ENCODE measurements around the gene ADNP. TPM values are rescaled to one million over a fixed set of nuclear protein-coding genes. Genes with fewer than 3 reads are reported as not detected.
"Not testable (repeated sequence)": the region's sequence is repeated elsewhere in the genome, so short reads cannot be mapped to it uniquely, and the experiment has no call there.

Gene ADNP
- polyA plus RNA-seq, 1 donor from 2014 or later = 78.5 TPM

- not testable (repeated sequence) for H3K4me2 ChIP-seq (ENCODE audit: low read length); H3K9me2 ChIP-seq (ENCODE audit: insufficient read depth, low read length); H3K4me3 ChIP-seq (ENCODE audit: low read length); H4K20me1 ChIP-seq (ENCODE audit: insufficient read depth); H3K9me3 ChIP-seq (ENCODE audit: low read length); H2AFZ ChIP-seq (ENCODE audit: low read depth, low read length); H3K79me2 ChIP-seq (replicated peaks; ENCODE audit: insufficient read depth, low read length); H3K36me3 ChIP-seq (ENCODE audit: insufficient read depth, low read length); H3F3A ChIP-seq (ENCODE audit: insufficient read depth, low read length, poor library complexity, severe bottlenecking); H3K27me3 ChIP-seq (ENCODE audit: insufficient read depth, low read depth, low read length); H3K9ac ChIP-seq (ENCODE audit: low read length); H3K27ac ChIP-seq (ENCODE audit: low read length)
Measured at GRCh38 chr20:50978533-50978932, 47.3 kb upstream of the ADNP start.

GRCh38 chr20:50977066-50978021 lies 46.1 kb upstream of the ADNP start:
- no peak overlapping the region for H3K4me2 ChIP-seq (ENCODE audit: low read length)
- no peaks in the 10 kb centered on the region for H4K20me1 ChIP-seq (ENCODE audit: insufficient read depth)
- H3K4me3 ChIP-seq (ENCODE audit: low read length) = no peak overlapping the region
- H3K36me3 ChIP-seq (ENCODE audit: insufficient read depth, low read length) = no peaks in the 10 kb centered on the region
- H3K27ac ChIP-seq (ENCODE audit: low read length) = no peak overlapping the region
- TF ChIP-seq EP300 (conservative IDR thresholded peaks at IDR 0.05; ENCODE audit: poor library complexity, severe bottlenecking) (no peak), CTCF (IDR thresholded peaks at IDR 0.05; ENCODE audit: poor library complexity, severe bottlenecking) (no peak), SMC3 (conservative IDR thresholded peaks at IDR 0.05; ENCODE audit: poor library complexity) (no peak), MXI1 (conservative IDR thresholded peaks at IDR 0.05; ENCODE audit: poor library complexity, severe bottlenecking) (no peak), RAD21 (conservative IDR thresholded peaks at IDR 0.05) (no peak), REST (IDR thresholded peaks at IDR 0.05; ENCODE audit: borderline replicate concordance) (no peak), TAF1 (IDR thresholded peaks at IDR 0.05; ENCODE audit: low read depth) (no peak), EZH2 (IDR thresholded peaks at IDR 0.05; ENCODE audit: borderline replicate concordance, insufficient read depth, low read length, poor library complexity, severe bottlenecking) (no peak), POLR2AphosphoS5 (IDR thresholded peaks at IDR 0.05) (no peak)
- H3K9ac ChIP-seq (ENCODE audit: low read length) = no peak overlapping the region
- H3K27me3 ChIP-seq (ENCODE audit: insufficient read depth, low read depth, low read length) = no peaks in the 10 kb centered on the region
- H3K9me3 ChIP-seq (ENCODE audit: low read length) = no peaks in the 10 kb centered on the region
- no peak overlapping the region for H2AFZ ChIP-seq (ENCODE audit: low read depth, low read length)
- H3F3A ChIP-seq (ENCODE audit: insufficient read depth, low read length, poor library complexity, severe bottlenecking) = no peaks in the 10 kb centered on the region
- H3K9me2 ChIP-seq (ENCODE audit: insufficient read depth, low read length) = no peaks in the 10 kb centered on the region
- H3K79me2 ChIP-seq (replicated peaks; ENCODE audit: insufficient read depth, low read length) = no peaks in the 10 kb centered on the region

Measured in neural cell (in vitro differentiated cells).